GM18508 (cell line): Measurements from ENCODE around the gene GMPR2.
"Not testable (repeated sequence)": the region's sequence is repeated elsewhere in the genome, so short reads cannot be mapped to it uniquely, and the experiment has no call there.

Experiments
- ATAC-seq: cut with Tn5 transposase; IDR thresholded peaks from one replicate; pipeline ENCODE4 v1.9.1; 2021; ENCODE audit warnings: moderate number of reproducible peaks; ENCODE audit not compliant: insufficient read depth, unreplicated experiment

The GMPR2 gene

GRCh38 chr14:24226473-24226872 is 6.3 kb upstream of the GMPR2 start:
- ATAC-seq: no peak

GRCh38 chr14:24228902-24229301 is 3.8 kb upstream of the GMPR2 start:
- ATAC-seq: no peak

- no peak for ATAC-seq
Measured at GRCh38 chr14:24231263-24232120, 1.2 kb upstream of the GMPR2 start.

GRCh38 chr14:24232121-24232644 is 546 bp upstream of the GMPR2 start, which contains the start of gene NEDD8:
NEDD8 (minus strand) TSS chr14:24232367; CDS start chr14:24232267, 100 bp downstream.
- ATAC-seq: no peak

- ATAC-seq: no peak
Measured at GRCh38 chr14:24233538-24233866, 773 bp downstream of the GMPR2 start.

GRCh38 chr14:24234095-24235005 is 1.6 kb downstream of the GMPR2 start:
- ATAC-seq: no peak

- no peak for ATAC-seq
Measured at GRCh38 chr14:24235804-24236688, 3.3 kb downstream of the GMPR2 start.

- ATAC-seq: no peak
Measured at GRCh38 chr14:24236689-24237462, 4.1 kb downstream of the GMPR2 start.

GRCh38 chr14:24237463-24237955 is 4.8 kb downstream of the GMPR2 start:
- ATAC-seq: no peak

- no peak for ATAC-seq
Measured at GRCh38 chr14:24238123-24238522, 5.4 kb downstream of the GMPR2 start.

- no peak for ATAC-seq
Measured at GRCh38 chr14:24238527-24239037, 5.9 kb downstream of the GMPR2 start.

- ATAC-seq: no peak
Measured at GRCh38 chr14:24240110-24240918, 7.6 kb downstream of the GMPR2 start.

- ATAC-seq: peak; percentile 44
Measured at GRCh38 chr14:24241829-24242443, 9.2 kb downstream of the GMPR2 start.

GRCh38 chr14:24243336-24243836 is 10.7 kb downstream of the GMPR2 start:
- ATAC-seq: no peak

- ATAC-seq: not testable (repeated sequence)
Measured at GRCh38 chr14:24245350-24245749, 12.6 kb downstream of the GMPR2 start.

GRCh38 chr14:24246765-24247212 is 14.1 kb downstream of the GMPR2 start:
- no peak for ATAC-seq

GRCh38 chr14:24247422-24247821 is 14.7 kb downstream of the GMPR2 start:
- ATAC-seq: no peak
